ENCODE results near the gene HIPK2.

GRCh38 chr7:139691253-139691781, 86.5 kb downstream of the HIPK2 start:
- no peak for TF ChIP-seq CTCF (IDR thresholded peaks at IDR 0.05)
- TF ChIP-seq POLR2A (IDR thresholded peaks at IDR 0.05): no peak
